ENCODE results near the gene SMCO3. TPM values are rescaled to one million over a fixed set of nuclear protein-coding genes. Genes with fewer than 3 reads are reported as not detected.

SMCO3 gene
- total and polyA plus RNA-seq, 10 of the 15 experiments (the other 5 are each of a cell fraction or from before 2014, with no cell fraction given), result 0.05 to 0.35 (median 0.10) TPM; not detected in 6

- TF ChIP-seq PKNOX1 (IDR thresholded peaks at IDR 0.05) (no peak), MYB (IDR thresholded peaks at IDR 0.05; ENCODE audit: borderline replicate concordance, low read depth, low read length) (no peak), CREB1 (IDR thresholded peaks at IDR 0.05; ENCODE audit: low read depth) (no peak), PBX3 (IDR thresholded peaks at IDR 0.05; ENCODE audit: insufficient replicate concordance, low read depth, low read length) (no peak), POU2F2 (IDR thresholded peaks at IDR 0.05; ENCODE audit: borderline replicate concordance, low read depth, low read length) (no peak)
Measured at GRCh38 chr12:14826491-14826890, 12.5 kb upstream of the SMCO3 start (continued).

- DNase-seq (ENCODE audit: low read depth, low spot score), result no peak
- no TSS peak for BruUV-seq (replicated peaks)
Measured at GRCh38 chr12:14825256-14825655, 11.3 kb upstream of the SMCO3 start.

More at GRCh38 chr12:14825256-14825655, 11.3 kb upstream of the SMCO3 start:
- Histone ChIP-seq H2AFZ (ENCODE audit: control insufficient read depth, low read depth, low read length) (no peak overlapping the region), H3K9me3 (replicated peaks; ENCODE audit: control insufficient read depth, insufficient read depth, low read length) (no peaks in the 10 kb centered on the region; the same call in 2 of the 3 replicates), H3K79me2 (ENCODE audit: control insufficient read depth, insufficient read depth, low read length) (no peaks in the 10 kb centered on the region), H3K4me2 (ENCODE audit: control insufficient read depth, insufficient read depth) (no peak overlapping the region), H3K9ac (ENCODE audit: control insufficient read depth, insufficient read depth, low read length) (no peak overlapping the region), H3K4me3 (no peak overlapping the region), H3K27me3 (replicated peaks in 1 of 2; ENCODE audit: control insufficient read depth in 2 of 2, insufficient read depth in 2 of 2, low read length in 1 of 2) (no peaks in the 10 kb centered on the region), H3K36me3 (ENCODE audit: control insufficient read depth in 2 of 2, insufficient read depth in 2 of 2, low read length in 1 of 2) (no peaks in the 10 kb centered on the region), H3K4me1 (ENCODE audit: control insufficient read depth, insufficient read depth, low read length) (no peaks in the 10 kb centered on the region), H4K20me1 (ENCODE audit: control insufficient read depth, insufficient read depth) (no peaks in the 10 kb centered on the region), H3K27ac (ENCODE audit: control insufficient read depth, insufficient read depth) (no peak overlapping the region)
- TF ChIP-seq BHLHE40 (IDR thresholded peaks at IDR 0.05; ENCODE audit: borderline replicate concordance in 1 of 2, low read depth in 2 of 2, low read length in 1 of 2) (no peak), ZBTB4 (CRISPR knock-in tag; IDR thresholded peaks at IDR 0.05) (no peak), FOS (IDR thresholded peaks at IDR 0.05; ENCODE audit: borderline replicate concordance, extremely low read depth, insufficient read length) (no peak), MXI1 (IDR thresholded peaks at IDR 0.05; ENCODE audit: low read depth, low read length) (no peak), IRF4 (IDR thresholded peaks at IDR 0.05; ENCODE audit: low read depth, low read length) (no peak)
- in situ Hi-C loops (cut with MboI), result no loop called here
- intact Hi-C loops (cut with micrococcal nuclease; ENCODE audit: unreplicated experiment), result no loop called here
- POLR2A ChIA-PET, result no interaction called here
- CTCF ChIA-PET, result interaction anchor here (0.6 kb wide), 1 partner anchor 293 kb away, joined by 3 read pairs; no protein-coding TSS in a partner anchor
- RAD21 ChIA-PET (ENCODE audit: unreplicated experiment), result interaction anchor here (1.1 kb wide), 1 partner anchor 22 kb away, joined by 4 read pairs; the partner anchor contains the start of genes C12orf60 and WBP11
- SMC1A ChIA-PET (ENCODE audit: uncharacterized antibody, unreplicated experiment), result interaction anchor here (0.7 to 1.3 kb wide), 2 partner anchors 9 to 41 kb away, joined by 3 to 4 read pairs; no protein-coding TSS in a partner anchor
- ATAC-seq (no peak), FAIRE-seq (no peak)
